Liver (tissue), 3 donors: ENCODE measurements around the gene NDUFB5.

Source experiments
- EGR1 ChIP-seq, 2 donors: IDR thresholded peaks; 2 replicates each; pipeline ENCODE4 v1.6.1; 2016 to 2018; ENCODE audit warnings: antibody characterized with exemption in 2 of 2, low read depth in 2 of 2
- HNF4A ChIP-seq, 2 donors: conservative IDR thresholded peaks; 2 replicates each; pipeline ENCODE4 v1.6.1; 2016; ENCODE audit warnings: antibody characterized with exemption in 2 of 2, mild to moderate bottlenecking in 2 of 2
- JUND ChIP-seq, 2 donors: IDR thresholded peaks; 2 replicates each; pipeline ENCODE4 v1.6.1; 2016; ENCODE audit warnings: antibody characterized with exemption in 2 of 2
- RAD21 ChIP-seq, 2 donors: IDR thresholded peaks; 2 replicates each; pipeline ENCODE4 v1.6.1; 2016; ENCODE audit warnings: antibody characterized with exemption in 2 of 2, mild to moderate bottlenecking in 2 of 2
- RXRA ChIP-seq, 2 donors: IDR thresholded peaks; 2 replicates each; pipeline ENCODE4 v1.6.1; 2017 to 2018; ENCODE audit warnings: antibody characterized with exemption in 2 of 2, mild to moderate bottlenecking in 1 of 2
- TAF1 ChIP-seq: conservative IDR thresholded peaks from 2 replicates; pipeline ENCODE4 v1.6.1; 2016; ENCODE audit warnings: antibody characterized with exemption, mild to moderate bottlenecking
- YY1 ChIP-seq: IDR thresholded peaks from 2 replicates; pipeline ENCODE4 v1.6.1; 2016; ENCODE audit warnings: antibody characterized with exemption, mild to moderate bottlenecking
- TF ChIP-seq, protein P1 (sequence below): fragments of 150-350 bp; IDR thresholded peaks from 2 replicates; pipeline ENCODE4 v1.5.1; 2017; ENCODE audit warnings: improper control_type of control experiment, low read depth, low read length; ENCODE audit not compliant: missing input control
- TF ChIP-seq, protein P2 (sequence below): IDR thresholded peaks from 2 replicates; pipeline ENCODE4 v1.6.1; 2016; ENCODE audit warnings: antibody characterized with exemption
- TF ChIP-seq, protein P3 (sequence below): IDR thresholded peaks from 2 replicates; pipeline ENCODE4 v1.6.1; 2016; ENCODE audit warnings: antibody characterized with exemption
- donor health status: healthy.
- donor health status: healthy.

DNA sequence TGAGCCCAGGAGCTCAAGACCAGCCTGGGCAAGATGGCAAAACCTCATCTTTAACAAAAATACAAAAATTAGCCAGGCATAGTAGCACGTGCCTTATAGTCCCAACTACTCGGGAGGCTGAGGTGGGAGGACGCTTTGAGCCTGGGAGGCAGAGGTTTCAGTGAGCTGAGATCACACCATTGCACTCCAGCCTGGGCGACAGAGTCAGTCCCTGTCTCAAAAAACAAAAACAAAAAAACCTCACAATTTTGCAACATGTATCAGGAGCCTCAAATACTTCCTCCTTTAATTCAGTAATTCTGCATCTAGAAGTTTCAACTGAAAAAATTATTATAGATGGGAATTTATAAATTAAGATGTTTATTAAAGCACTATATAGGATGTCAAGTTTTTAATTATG is 1.3 kb upstream of the NDUFB5 start:
- TF ChIP-seq RXRA (IDR thresholded peaks at IDR 0.05) (no peak), JUND (IDR thresholded peaks at IDR 0.05) (no peak), TAF1 (no peak), YY1 (no peak), EGR1 (IDR thresholded peaks at IDR 0.05; ENCODE audit: low read depth in 2 of 2) (no peak), RAD21 (IDR thresholded peaks at IDR 0.05) (no peak), HNF4A (conservative IDR thresholded peaks at IDR 0.05) (no peak)
- TF ChIP-seq, protein P1, sequence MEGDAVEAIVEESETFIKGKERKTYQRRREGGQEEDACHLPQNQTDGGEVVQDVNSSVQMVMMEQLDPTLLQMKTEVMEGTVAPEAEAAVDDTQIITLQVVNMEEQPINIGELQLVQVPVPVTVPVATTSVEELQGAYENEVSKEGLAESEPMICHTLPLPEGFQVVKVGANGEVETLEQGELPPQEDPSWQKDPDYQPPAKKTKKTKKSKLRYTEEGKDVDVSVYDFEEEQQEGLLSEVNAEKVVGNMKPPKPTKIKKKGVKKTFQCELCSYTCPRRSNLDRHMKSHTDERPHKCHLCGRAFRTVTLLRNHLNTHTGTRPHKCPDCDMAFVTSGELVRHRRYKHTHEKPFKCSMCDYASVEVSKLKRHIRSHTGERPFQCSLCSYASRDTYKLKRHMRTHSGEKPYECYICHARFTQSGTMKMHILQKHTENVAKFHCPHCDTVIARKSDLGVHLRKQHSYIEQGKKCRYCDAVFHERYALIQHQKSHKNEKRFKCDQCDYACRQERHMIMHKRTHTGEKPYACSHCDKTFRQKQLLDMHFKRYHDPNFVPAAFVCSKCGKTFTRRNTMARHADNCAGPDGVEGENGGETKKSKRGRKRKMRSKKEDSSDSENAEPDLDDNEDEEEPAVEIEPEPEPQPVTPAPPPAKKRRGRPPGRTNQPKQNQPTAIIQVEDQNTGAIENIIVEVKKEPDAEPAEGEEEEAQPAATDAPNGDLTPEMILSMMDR: no peak
- TF ChIP-seq, protein P2, sequence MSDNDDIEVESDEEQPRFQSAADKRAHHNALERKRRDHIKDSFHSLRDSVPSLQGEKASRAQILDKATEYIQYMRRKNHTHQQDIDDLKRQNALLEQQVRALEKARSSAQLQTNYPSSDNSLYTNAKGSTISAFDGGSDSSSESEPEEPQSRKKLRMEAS: no peak
- TF ChIP-seq, protein P3, sequence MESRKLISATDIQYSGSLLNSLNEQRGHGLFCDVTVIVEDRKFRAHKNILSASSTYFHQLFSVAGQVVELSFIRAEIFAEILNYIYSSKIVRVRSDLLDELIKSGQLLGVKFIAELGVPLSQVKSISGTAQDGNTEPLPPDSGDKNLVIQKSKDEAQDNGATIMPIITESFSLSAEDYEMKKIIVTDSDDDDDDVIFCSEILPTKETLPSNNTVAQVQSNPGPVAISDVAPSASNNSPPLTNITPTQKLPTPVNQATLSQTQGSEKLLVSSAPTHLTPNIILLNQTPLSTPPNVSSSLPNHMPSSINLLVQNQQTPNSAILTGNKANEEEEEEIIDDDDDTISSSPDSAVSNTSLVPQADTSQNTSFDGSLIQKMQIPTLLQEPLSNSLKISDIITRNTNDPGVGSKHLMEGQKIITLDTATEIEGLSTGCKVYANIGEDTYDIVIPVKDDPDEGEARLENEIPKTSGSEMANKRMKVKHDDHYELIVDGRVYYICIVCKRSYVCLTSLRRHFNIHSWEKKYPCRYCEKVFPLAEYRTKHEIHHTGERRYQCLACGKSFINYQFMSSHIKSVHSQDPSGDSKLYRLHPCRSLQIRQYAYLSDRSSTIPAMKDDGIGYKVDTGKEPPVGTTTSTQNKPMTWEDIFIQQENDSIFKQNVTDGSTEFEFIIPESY: no peak
